ENCODE data around the gene SPOCD1.
A peak's percentile ranks its signal among the peaks of the same experiment; 100 is the strongest.
"Not testable (repeated sequence)": the region's sequence is repeated elsewhere in the genome, so short reads cannot be mapped to it uniquely, and the experiment has no call there.

Gene SPOCD1

DNA sequence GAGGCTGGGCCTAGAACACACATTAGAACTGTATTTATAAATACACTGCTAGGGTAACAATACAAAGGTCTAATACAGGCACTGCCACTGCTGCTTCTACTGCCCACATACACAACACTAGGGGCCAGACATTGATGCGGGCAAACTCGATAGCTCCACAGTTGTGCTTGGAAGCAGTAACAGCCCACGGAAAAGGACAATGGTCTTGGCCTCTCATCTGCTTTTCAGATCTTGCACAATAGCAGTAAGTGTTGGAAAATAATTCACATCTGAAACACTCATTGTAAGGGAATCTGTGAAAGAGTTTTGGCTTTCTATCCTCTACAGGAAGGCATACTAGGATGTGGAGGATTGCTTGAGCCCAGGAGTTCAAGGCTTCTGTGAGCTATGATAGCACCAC is 6.9 kb upstream of the SPOCD1 start:
- TF ChIP-seq, protein P1, sequence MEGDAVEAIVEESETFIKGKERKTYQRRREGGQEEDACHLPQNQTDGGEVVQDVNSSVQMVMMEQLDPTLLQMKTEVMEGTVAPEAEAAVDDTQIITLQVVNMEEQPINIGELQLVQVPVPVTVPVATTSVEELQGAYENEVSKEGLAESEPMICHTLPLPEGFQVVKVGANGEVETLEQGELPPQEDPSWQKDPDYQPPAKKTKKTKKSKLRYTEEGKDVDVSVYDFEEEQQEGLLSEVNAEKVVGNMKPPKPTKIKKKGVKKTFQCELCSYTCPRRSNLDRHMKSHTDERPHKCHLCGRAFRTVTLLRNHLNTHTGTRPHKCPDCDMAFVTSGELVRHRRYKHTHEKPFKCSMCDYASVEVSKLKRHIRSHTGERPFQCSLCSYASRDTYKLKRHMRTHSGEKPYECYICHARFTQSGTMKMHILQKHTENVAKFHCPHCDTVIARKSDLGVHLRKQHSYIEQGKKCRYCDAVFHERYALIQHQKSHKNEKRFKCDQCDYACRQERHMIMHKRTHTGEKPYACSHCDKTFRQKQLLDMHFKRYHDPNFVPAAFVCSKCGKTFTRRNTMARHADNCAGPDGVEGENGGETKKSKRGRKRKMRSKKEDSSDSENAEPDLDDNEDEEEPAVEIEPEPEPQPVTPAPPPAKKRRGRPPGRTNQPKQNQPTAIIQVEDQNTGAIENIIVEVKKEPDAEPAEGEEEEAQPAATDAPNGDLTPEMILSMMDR (IDR thresholded peaks at IDR 0.05; ENCODE audit: low read depth, low read length) = no peak
- DNase-seq (ENCODE audit: low read depth in 2 of 2) = peak; percentile 50 to 53
- no peak overlapping the region for H3K4me3 ChIP-seq (replicated peaks in 1 of 2; ENCODE audit: low read depth in 2 of 2, low read length in 2 of 2)

DNA sequence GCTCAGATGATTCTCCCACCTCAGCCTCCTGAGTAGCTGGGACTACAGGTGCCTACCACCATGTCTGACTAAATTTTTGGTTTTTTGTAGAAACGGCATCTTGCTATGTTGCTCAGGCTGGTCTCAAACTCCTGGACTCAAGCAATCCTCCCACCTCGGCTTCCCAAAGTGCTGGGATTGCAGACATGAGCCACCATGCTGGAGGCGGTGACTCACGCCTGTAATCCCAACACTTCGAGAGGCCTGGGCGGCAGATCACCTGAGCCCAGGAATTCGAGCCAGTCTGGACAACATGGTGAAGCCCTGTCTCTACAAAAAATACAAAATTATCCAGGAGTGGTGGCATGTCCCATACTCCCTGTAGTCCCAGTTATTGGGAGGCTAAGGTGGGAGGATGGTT is 4.4 kb upstream of the SPOCD1 start:
- DNase-seq (ENCODE audit: low read depth in 2 of 2); H3K4me3 ChIP-seq (replicated peaks in 1 of 2; ENCODE audit: low read depth in 2 of 2, low read length in 2 of 2): not testable (repeated sequence)

DNA sequence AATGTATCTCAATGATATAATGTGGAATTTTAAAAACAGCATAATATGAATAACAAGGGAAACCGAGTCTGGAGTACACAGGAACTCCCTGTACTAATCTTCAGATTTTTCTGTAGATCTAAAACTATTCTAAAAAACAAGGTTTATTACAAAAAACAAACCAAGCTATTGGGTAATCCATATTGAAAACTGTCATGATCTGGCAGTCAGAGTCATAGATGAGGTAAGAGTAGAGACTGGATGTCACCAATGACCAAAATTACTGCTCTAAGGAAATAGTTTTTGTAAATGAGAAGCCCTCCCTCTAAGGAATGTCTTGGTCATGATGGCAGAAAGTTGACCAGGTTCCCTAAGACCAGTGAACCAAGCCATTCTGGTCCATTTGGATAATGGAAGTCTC is 2.4 kb upstream of the SPOCD1 start:
- TF ChIP-seq, protein P1 (IDR thresholded peaks at IDR 0.05; ENCODE audit: low read depth, low read length) = no peak
- no peak for DNase-seq (ENCODE audit: low read depth in 2 of 2)
- no peak overlapping the region for H3K4me3 ChIP-seq (replicated peaks in 1 of 2; ENCODE audit: low read depth in 2 of 2, low read length in 2 of 2)

DNA sequence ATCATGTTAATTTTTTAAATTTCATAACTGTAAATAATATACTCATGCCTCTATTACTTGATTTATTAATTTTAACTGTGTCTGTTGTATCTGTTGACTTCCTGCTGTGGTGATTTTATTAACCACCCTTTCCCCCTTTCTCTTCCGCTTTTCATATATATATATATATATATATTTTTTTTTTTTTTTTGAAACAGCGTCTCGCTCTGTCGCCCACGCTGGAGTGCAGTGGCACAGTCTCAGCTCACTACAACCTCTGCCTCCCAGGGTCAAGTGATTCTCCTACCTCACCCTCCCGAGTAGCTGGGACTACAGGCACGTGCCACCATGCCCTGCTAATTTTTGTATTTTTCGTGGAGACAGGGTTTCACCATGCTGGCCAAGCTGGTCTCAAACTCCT is 1.1 kb upstream of the SPOCD1 start:
- not testable (repeated sequence) for DNase-seq (ENCODE audit: low read depth in 2 of 2); H3K4me3 ChIP-seq (replicated peaks in 1 of 2; ENCODE audit: low read depth in 2 of 2, low read length in 2 of 2)

DNA sequence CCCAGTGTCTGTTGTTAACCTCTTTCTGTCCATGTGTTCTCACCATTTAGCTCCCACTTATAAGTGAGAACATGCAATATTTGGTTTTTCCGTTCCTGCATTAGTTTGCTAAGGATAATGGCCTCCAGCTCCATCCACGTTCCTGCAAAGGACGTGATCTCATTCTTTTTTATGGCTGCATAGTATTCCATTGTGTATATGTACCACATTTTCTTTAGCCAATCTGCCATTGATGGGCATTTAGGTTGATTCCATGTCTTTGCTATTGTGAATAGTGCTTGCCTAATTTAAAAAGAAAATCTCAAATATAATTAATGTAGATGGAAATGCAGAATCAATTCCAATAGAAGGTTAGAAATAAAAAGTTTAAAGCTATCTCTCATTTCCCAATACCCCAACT is 679 bp upstream of the SPOCD1 start:
- DNase-seq (ENCODE audit: low read depth in 2 of 2); H3K4me3 ChIP-seq (replicated peaks in 1 of 2; ENCODE audit: low read depth in 2 of 2, low read length in 2 of 2): not testable (repeated sequence)

DNA sequence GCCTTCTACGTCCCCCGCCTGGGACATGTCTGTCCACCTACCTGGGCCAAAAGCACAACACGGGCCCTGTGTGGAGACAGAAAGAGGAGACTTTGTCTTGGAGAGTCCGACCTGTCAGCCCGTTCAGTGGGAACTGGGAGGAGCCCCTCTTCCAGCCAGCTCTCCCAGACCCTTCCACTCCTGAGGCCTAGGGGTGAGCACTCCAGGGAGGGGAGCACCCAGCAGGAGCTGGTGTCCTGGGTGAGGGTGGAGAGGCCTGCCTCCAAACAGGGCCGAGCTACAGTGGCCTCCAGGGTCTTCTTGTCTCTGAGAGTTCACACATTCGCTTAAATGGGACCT is 546 bp downstream of the SPOCD1 start:
- no peak for DNase-seq (ENCODE audit: low read depth in 2 of 2)
- TF ChIP-seq, protein P1 (IDR thresholded peaks at IDR 0.05; ENCODE audit: low read depth, low read length) = no peak
- no peak overlapping the region for H3K4me3 ChIP-seq (replicated peaks in 1 of 2; ENCODE audit: low read depth in 2 of 2, low read length in 2 of 2)

DNA sequence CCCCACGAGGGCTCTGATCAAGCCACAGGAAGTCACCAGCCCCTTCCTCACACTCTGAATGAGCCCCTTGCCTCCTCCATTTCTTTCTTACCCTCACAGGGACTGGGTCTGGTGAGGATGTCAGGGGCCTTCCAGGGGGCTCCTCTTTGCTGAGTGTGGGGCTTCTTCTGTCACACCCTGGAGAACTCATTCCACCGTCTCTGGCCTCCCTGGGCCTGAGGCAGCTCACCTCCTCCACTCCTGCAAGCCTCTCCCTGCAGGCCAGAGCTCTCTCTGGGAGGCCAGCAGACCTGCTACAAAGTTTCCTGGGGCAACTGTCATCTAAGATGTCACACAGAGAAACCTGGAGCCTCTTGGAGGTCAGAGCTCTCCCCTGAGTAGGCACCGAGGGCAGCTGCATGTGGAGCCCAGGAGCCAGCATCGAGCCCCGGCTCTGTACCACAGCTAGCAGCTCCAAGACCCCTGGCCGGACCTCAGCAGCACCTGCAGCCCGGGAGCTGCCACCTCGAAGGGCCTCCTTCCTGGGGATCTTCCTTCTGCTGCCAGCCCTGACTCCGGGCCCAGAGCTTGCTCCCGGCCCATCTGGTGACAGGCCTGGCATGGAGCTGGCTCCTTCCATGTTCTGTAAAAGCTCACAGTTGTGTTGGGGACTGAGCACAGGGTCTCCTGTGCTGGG is 1.1 kb downstream of the SPOCD1 start:
- H3K4me3 ChIP-seq (replicated peaks in 1 of 2; ENCODE audit: low read depth in 2 of 2, low read length in 2 of 2) = no peak overlapping the region
- DNase-seq (ENCODE audit: low read depth in 2 of 2) = no peak
- TF ChIP-seq, protein P1 (IDR thresholded peaks at IDR 0.05; ENCODE audit: low read depth, low read length) = no peak

DNA sequence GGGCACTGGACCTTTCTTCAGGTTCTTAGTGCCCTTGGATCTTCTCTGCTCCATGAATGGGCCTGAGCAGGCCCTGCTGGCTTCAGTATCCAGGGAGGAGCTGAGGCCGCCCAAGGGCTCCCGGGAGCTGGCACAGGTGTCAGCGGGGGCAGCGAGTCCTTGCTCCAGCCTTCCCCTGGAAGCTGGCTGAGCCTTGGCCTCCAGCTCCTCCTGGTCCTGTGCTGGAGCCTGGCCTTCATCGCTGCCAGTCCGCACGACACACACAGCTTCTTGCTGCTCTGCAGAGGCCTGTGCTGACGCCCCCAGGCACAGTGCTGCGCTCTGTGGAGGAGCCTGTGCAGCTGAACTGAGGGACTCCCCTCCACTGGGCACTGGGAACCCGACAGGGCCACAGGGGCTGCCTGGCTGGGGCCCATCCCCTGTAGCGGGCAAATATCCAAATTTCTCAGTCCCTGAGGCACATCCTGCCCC is 1.7 kb downstream of the SPOCD1 start:
- DNase-seq (ENCODE audit: low read depth in 2 of 2) = no peak
- H3K4me3 ChIP-seq (replicated peaks in 1 of 2; ENCODE audit: low read depth in 2 of 2, low read length in 2 of 2) = no peak overlapping the region
- TF ChIP-seq, protein P1 (IDR thresholded peaks at IDR 0.05; ENCODE audit: low read depth, low read length) = no peak

Data from cardiac fibroblast (primary cell).